SK-N-SH (cell line): ENCODE data around the gene PIGV. TPM values are rescaled to one million over a fixed set of nuclear protein-coding genes. Genes with fewer than 3 reads are reported as not detected.
"Not testable (repeated sequence)": the region's sequence is repeated elsewhere in the genome, so short reads cannot be mapped to it uniquely, and the experiment has no call there.

Experiments used
- CTCF ChIA-PET: fragments of 300-600, 350-600 bp; formaldehyde crosslinking; extraction: SDS; loops from one replicate; lab custom pipeline; 2021; lab: Yijun Ruan, JAX
- POLR2A ChIA-PET: fragments of 350-600 bp; sonication (Branson Sonifier 250); formaldehyde crosslinking; extraction: SDS; loops from one replicate; lab custom pipeline; 2020; ENCODE audit warnings: antibody characterized with exemption, inconsistent platforms; lab: Yijun Ruan, JAX
- DNase-seq: peaks from one replicate; pipeline ENCODE4 v3.0.0; 2012
- H2AFZ ChIP-seq: fragments of 200-600 bp; sonication (generic); 2 replicates; pipeline ENCODE4 v1.8.1; 2016; ENCODE audit warnings: antibody characterized with exemption, mild to moderate bottlenecking, low read depth
- H3F3A ChIP-seq: fragments of 200-600 bp; sonication (generic); replicated peaks from 2 replicates; pipeline ENCODE3; 2016; ENCODE audit warnings: antibody characterized with exemption, mild to moderate bottlenecking; ENCODE audit not compliant: insufficient read depth
- H3K27ac ChIP-seq, 2 experiments: fragments of 200-500 bp in 1 of 2; fragments of 200-600 bp in 1 of 2; sonication (Bioruptor generic) in 1 of 2; sonication (generic), shearing (Covaris generic) in 1 of 2; 2 replicates each; pipeline versions ENCODE4 v1.5.1 to v1.6.1; 2014 to 2016; ENCODE audit warnings: low read depth in 2 of 2, inconsistent platforms in 1 of 2, low read length in 1 of 2, mild to moderate bottlenecking in 1 of 2, mixed read lengths in 1 of 2
- H3K27me3 ChIP-seq: fragments of 200-600 bp; sonication (generic), shearing (Covaris generic); 2 replicates; pipeline ENCODE4 v1.6.1; 2016; ENCODE audit warnings: mixed run types; ENCODE audit not compliant: insufficient read depth
- H3K36me3 ChIP-seq, 2 experiments: fragments of 200-500 bp in 1 of 2; fragments of 200-600 bp in 1 of 2; sonication (Bioruptor generic) in 1 of 2; sonication (generic) in 1 of 2; replicated peaks in 1 of 2; 2 replicates each; pipeline versions ENCODE3 to v1.5.1; 2014 to 2016; ENCODE audit warnings: low read length in 1 of 2, mild to moderate bottlenecking in 1 of 2; ENCODE audit not compliant: insufficient read depth in 2 of 2, control insufficient read depth in 1 of 2
- H3K4me1 ChIP-seq, 2 experiments: fragments of 200-500 bp in 1 of 2; fragments of 200-600 bp in 1 of 2; sonication (Bioruptor generic) in 1 of 2; sonication (generic), shearing (Covaris generic) in 1 of 2; 2 replicates each; pipeline versions ENCODE4 v1.5.1 to v1.6.1; 2014 to 2016; ENCODE audit warnings: low read depth in 1 of 2, low read length in 1 of 2, mixed run types in 1 of 2; ENCODE audit not compliant: insufficient read depth in 2 of 2, control insufficient read depth in 1 of 2
- H3K4me2 ChIP-seq: fragments of 200-600 bp; sonication (generic), shearing (Covaris generic); 2 replicates; pipeline ENCODE4 v1.6.1; 2017; ENCODE audit warnings: mixed run types
- H3K4me3 ChIP-seq, 2 experiments: fragments of 200-500 bp in 1 of 2; fragments of 200-600 bp in 1 of 2; sonication (Bioruptor generic) in 1 of 2; sonication (generic), shearing (Covaris generic) in 1 of 2; 2 replicates each; pipeline versions ENCODE4 v1.5.1 to v1.8.1; 2014 to 2016; ENCODE audit warnings: low read depth in 2 of 2, inconsistent platforms in 1 of 2, low read length in 1 of 2, mild to moderate bottlenecking in 1 of 2, mixed read lengths in 1 of 2, moderate library complexity in 1 of 2
- H3K79me2 ChIP-seq: fragments of 200-600 bp; sonication (generic); 2 replicates; pipeline ENCODE4 v1.8.1; 2017; ENCODE audit warnings: mild to moderate bottlenecking; ENCODE audit not compliant: insufficient read depth
- H3K9ac ChIP-seq: fragments of 200-600 bp; sonication (generic); 2 replicates; pipeline ENCODE4 v1.6.1; 2017; ENCODE audit warnings: mixed run types
- H3K9me2 ChIP-seq: fragments of 200-600 bp; sonication (generic); 2 replicates; pipeline ENCODE4 v1.6.1; 2017; ENCODE audit warnings: mixed run types
- H3K9me3 ChIP-seq: fragments of 200-600 bp; sonication (generic); 2 replicates; pipeline ENCODE4 v1.6.1; 2017; ENCODE audit warnings: mixed run types, mild to moderate bottlenecking, moderate library complexity
- H4K20me1 ChIP-seq: fragments of 200-600 bp; sonication (generic); 2 replicates; pipeline ENCODE4 v1.6.1; 2017; ENCODE audit warnings: mild to moderate bottlenecking, mixed run types; ENCODE audit not compliant: insufficient read depth
- EZH2phosphoT487 ChIP-seq: fragments of 200-600 bp; sonication (generic); IDR thresholded peaks from 2 replicates; pipeline ENCODE4 v1.6.1; 2017; ENCODE audit warnings: low read depth, mixed run types, mild to moderate bottlenecking, antibody characterized with exemption, moderate library complexity, borderline replicate concordance
- IRF3 ChIP-seq: fragments of 150-350 bp; IDR thresholded peaks from 2 replicates; pipeline ENCODE4 v1.6.1; 2016; ENCODE audit warnings: mild to moderate bottlenecking, low read depth, low read length
- MEF2A ChIP-seq: IDR thresholded peaks from 2 replicates; pipeline ENCODE4 v1.4.0; 2012; ENCODE audit warnings: low read depth, borderline replicate concordance
- MXI1 ChIP-seq: IDR thresholded peaks from 2 replicates; pipeline ENCODE4 v1.6.1; 2012; ENCODE audit warnings: mild to moderate bottlenecking, low read depth, low read length, improper control_type of control experiment
- SIN3A ChIP-seq: IDR thresholded peaks from 2 replicates; pipeline ENCODE4 v1.6.1; 2012; ENCODE audit warnings: low read depth, mild to moderate bottlenecking, low read length, moderate library complexity, borderline replicate concordance
- SMC3 ChIP-seq: IDR thresholded peaks from 2 replicates; pipeline ENCODE4 v1.6.1; 2012; ENCODE audit warnings: low read depth, low read length, improper control_type of control experiment
- TAF1 ChIP-seq: IDR thresholded peaks from 2 replicates; pipeline ENCODE4 v1.6.1; 2012; ENCODE audit warnings: low read depth, mild to moderate bottlenecking, low read length, moderate library complexity, borderline replicate concordance
- ZBTB33 ChIP-seq: IDR thresholded peaks from 2 replicates; pipeline ENCODE4 v1.4.0; 2012; ENCODE audit warnings: low read depth, borderline replicate concordance
- WGBS: methylation state at CpG from one replicate; pipeline ENCODE4 v1.1.6; 2017; ENCODE audit warnings: low lambda C conversion rate; 5-methylcytosine and 5-hydroxymethylcytosine counted together
- polyA plus RNA-seq, 3 experiments: library from polyadenylated mRNA; depleted of rRNA; stranded (reverse); fragments of >200 nt; gene quantifications; 2 replicates each; pipeline ENCODE4 v1.2.3, GENCODE V29; 2012
- TF ChIP-seq, protein P1 (sequence below): IDR thresholded peaks from 2 replicates; pipeline ENCODE4; 2012
- TF ChIP-seq, protein P2 (sequence below): IDR thresholded peaks from 2 replicates; pipeline ENCODE4 v1.4.0; 2012; ENCODE audit warnings: low read depth
- TF ChIP-seq, protein P3 (sequence below): fragments of 200-600 bp; sonication (generic); IDR thresholded peaks from 2 replicates; pipeline ENCODE4 v1.6.1; 2017; ENCODE audit warnings: antibody characterized with exemption, mild to moderate bottlenecking, moderate library complexity
- TF ChIP-seq, protein P4 (sequence below): IDR thresholded peaks from 2 replicates; pipeline ENCODE4 v1.4.0; 2012; ENCODE audit warnings: low read depth, borderline replicate concordance

PIGV gene
- polyA plus RNA-seq, 1 of the 3 experiments (the other 2 are of a cell fraction): 16.5 TPM

DNA sequence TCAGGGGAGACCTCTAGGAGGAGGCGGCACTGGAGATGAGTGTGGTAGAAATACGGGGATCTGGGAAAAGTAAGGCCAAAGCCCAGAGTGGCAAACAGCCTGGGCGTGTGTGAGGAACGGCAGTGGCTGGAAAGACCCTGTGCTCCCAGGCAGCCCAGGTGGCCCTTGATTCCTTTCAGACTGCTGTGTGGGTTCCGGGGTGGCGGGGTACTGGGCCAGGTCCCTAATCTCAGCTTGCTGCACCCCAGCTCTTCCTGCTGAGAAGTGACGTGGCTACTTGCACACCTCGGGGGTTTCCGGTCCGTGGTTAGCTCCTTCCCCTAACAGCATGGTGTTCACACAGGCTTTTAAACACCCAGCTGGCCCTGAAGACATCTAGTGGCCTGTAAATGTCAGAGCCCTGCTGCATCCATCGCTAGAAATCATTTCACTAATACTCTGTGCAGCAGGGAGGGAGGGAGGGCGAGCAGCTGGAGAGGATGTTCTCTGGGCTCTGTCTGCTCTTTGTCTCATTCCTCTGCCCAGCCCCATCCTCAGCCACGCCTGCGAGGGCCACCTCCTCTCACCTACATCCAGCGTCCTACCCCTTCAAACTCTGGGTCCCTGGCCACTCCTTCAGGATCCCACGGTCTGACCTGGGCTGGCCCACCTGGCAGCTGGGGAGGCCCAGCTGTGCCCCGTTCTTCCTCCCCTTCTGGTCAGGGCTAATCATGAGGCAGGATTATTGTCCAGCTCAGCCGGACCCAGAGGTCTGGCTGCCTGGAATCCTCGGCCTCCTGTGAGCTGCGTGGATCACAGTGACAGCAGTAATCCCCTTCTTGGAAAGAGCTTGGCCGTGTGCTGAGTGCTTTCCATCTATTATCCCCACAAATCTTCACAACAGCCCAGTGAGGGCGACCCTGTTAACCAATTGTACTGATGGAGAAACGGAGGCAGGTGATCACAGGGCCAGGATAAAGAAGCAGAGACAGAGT lies 46.0 kb downstream of the PIGV start:
- Histone ChIP-seq H3K27me3 (no peaks in the 10 kb centered on the region), H3K9me3 (no peaks in the 10 kb centered on the region), H3K9me2 (no peaks in the 10 kb centered on the region), H2AFZ (no peak overlapping the region), H3F3A (peaks cover 3% of the 10 kb centered on the region), H3K36me3 (peaks cover 17 to 36% of the 10 kb centered on the region in 2 experiments)
- POLR2A ChIA-PET: no interaction called here
- TF ChIP-seq, protein P1, sequence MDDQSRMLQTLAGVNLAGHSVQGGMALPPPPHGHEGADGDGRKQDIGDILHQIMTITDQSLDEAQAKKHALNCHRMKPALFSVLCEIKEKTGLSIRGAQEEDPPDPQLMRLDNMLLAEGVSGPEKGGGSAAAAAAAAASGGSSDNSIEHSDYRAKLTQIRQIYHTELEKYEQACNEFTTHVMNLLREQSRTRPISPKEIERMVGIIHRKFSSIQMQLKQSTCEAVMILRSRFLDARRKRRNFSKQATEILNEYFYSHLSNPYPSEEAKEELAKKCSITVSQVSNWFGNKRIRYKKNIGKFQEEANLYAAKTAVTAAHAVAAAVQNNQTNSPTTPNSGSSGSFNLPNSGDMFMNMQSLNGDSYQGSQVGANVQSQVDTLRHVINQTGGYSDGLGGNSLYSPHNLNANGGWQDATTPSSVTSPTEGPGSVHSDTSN: no peak
- no peak for TF ChIP-seq IRF3
- TF ChIP-seq EZH2phosphoT487: no peak
- TF ChIP-seq, protein P2, sequence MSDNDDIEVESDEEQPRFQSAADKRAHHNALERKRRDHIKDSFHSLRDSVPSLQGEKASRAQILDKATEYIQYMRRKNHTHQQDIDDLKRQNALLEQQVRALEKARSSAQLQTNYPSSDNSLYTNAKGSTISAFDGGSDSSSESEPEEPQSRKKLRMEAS: no peak
- TF ChIP-seq, protein P3, sequence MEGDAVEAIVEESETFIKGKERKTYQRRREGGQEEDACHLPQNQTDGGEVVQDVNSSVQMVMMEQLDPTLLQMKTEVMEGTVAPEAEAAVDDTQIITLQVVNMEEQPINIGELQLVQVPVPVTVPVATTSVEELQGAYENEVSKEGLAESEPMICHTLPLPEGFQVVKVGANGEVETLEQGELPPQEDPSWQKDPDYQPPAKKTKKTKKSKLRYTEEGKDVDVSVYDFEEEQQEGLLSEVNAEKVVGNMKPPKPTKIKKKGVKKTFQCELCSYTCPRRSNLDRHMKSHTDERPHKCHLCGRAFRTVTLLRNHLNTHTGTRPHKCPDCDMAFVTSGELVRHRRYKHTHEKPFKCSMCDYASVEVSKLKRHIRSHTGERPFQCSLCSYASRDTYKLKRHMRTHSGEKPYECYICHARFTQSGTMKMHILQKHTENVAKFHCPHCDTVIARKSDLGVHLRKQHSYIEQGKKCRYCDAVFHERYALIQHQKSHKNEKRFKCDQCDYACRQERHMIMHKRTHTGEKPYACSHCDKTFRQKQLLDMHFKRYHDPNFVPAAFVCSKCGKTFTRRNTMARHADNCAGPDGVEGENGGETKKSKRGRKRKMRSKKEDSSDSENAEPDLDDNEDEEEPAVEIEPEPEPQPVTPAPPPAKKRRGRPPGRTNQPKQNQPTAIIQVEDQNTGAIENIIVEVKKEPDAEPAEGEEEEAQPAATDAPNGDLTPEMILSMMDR: no peak
- no peak for TF ChIP-seq ZBTB33
- TF ChIP-seq MXI1: no peak
- TF ChIP-seq, protein P4, sequence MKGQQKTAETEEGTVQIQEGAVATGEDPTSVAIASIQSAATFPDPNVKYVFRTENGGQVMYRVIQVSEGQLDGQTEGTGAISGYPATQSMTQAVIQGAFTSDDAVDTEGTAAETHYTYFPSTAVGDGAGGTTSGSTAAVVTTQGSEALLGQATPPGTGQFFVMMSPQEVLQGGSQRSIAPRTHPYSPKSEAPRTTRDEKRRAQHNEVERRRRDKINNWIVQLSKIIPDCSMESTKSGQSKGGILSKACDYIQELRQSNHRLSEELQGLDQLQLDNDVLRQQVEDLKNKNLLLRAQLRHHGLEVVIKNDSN: no peak
- no peak for TF ChIP-seq SIN3A
- TF ChIP-seq TAF1: no peak
- no peak for TF ChIP-seq MEF2A
- TF ChIP-seq SMC3: no peak
- TF ChIP-seq, all 33 proteins: peak for 0
- CTCF ChIA-PET: interaction anchor here (0.9 kb wide), 1 partner anchor 39 kb away, joined by 3 read pairs; no protein-coding TSS in a partner anchor
- DNase-seq: no peak
- 91% methylated on average over 17 of the region's 23 CpGs for WGBS
- Histone ChIP-seq H3K4me1 (peaks cover 0 to 7% of the 10 kb centered on the region in 2 experiments; a peak in 1 of 4 replicates), H3K79me2 (peaks cover 25% of the 10 kb centered on the region), H3K9ac (no peak overlapping the region), H3K4me3 (no peak overlapping the region), H3K4me2 (no peak overlapping the region), H4K20me1 (no peaks in the 10 kb centered on the region), H3K27ac (no peak overlapping the region)

- H3K4me3 ChIP-seq, H3K27ac ChIP-seq, H3F3A ChIP-seq, H4K20me1 ChIP-seq, H3K4me2 ChIP-seq, H3K4me1 ChIP-seq, H3K27me3 ChIP-seq, H3K9me3 ChIP-seq, H3K9ac ChIP-seq, H3K9me2 ChIP-seq, H2AFZ ChIP-seq, H3K79me2 ChIP-seq, DNase-seq: not testable (repeated sequence)
- ChIA-PET POLR2A (interaction anchor here (0.6 kb wide), 1 partner anchor 239 kb away, joined by 4 read pairs; no protein-coding TSS in a partner anchor), CTCF (interaction anchor here (1.6 kb wide), 1 partner anchor 41 kb away, joined by 5 read pairs; no protein-coding TSS in a partner anchor)
- H3K36me3 ChIP-seq: peaks cover 25 to 37% of the 10 kb centered on the region in 2 experiments
- 97% methylated on average over 5 of the region's 5 CpGs for WGBS
These were observed 49.9 kb downstream of the PIGV start for GRCh38 chr1:26837665-26838064.
